Fibroblast of mammary gland (primary cell): ENCODE data around the gene PYCARD.

Experiments
- DNase-seq: peaks from one replicate; pipeline ENCODE4 v3.0.0-alpha.2; 2010; ENCODE audit warnings: low read depth
- H3K4me3 ChIP-seq: 2 replicates; pipeline ENCODE4 v1.5.1; 2011; ENCODE audit warnings: low read depth, mild to moderate bottlenecking, low read length, moderate library complexity; ENCODE audit not compliant: control insufficient read depth
- CTCF ChIP-seq: conservative IDR thresholded peaks from 2 replicates; pipeline ENCODE4 v1.5.1; 2011; ENCODE audit warnings: low read depth, low read length, inconsistent platforms; ENCODE audit not compliant: control insufficient read depth, insufficient read depth

The PYCARD gene

GRCh38 chr16:31224092-31224955 is 21.8 kb upstream of the PYCARD start:
- no peak overlapping the region for H3K4me3 ChIP-seq

GRCh38 chr16:31223044-31223443 is 20.5 kb upstream of the PYCARD start:
- no peak overlapping the region for H3K4me3 ChIP-seq
- TF ChIP-seq CTCF, result no peak

More at GRCh38 chr16:31224092-31224955, 21.8 kb upstream of the PYCARD start:
- no peak for DNase-seq
- TF ChIP-seq CTCF, result no peak

GRCh38 chr16:31221357-31222160 is 19.0 kb upstream of the PYCARD start:
- no peak overlapping the region for H3K4me3 ChIP-seq
- no peak for TF ChIP-seq CTCF
- DNase-seq, result no peak

More at GRCh38 chr16:31223044-31223443, 20.5 kb upstream of the PYCARD start:
- DNase-seq, result no peak

- TF ChIP-seq CTCF, result no peak
These were observed 16.7 kb upstream of the PYCARD start for GRCh38 chr16:31219154-31219741.

GRCh38 chr16:31217136-31217530 is 14.6 kb upstream of the PYCARD start:
- H3K4me3 ChIP-seq, result no peak overlapping the region
- TF ChIP-seq CTCF, result no peak
- DNase-seq, result no peak

More at GRCh38 chr16:31219154-31219741, 16.7 kb upstream of the PYCARD start:
- no peak for DNase-seq
- H3K4me3 ChIP-seq, result no peak overlapping the region

- no peak for TF ChIP-seq CTCF
- DNase-seq, result no peak
- H3K4me3 ChIP-seq, result no peak within 1 kb of the TSS
These were observed 14.0 kb upstream of the PYCARD start, which contains the start of gene PYDC1 for GRCh38 chr16:31216422-31217135. PYDC1 (minus strand) TSS chr16:31217135; CDS start chr16:31217028, 107 bp downstream.
